HepG2 (cell line): ENCODE measurements around the gene ZCCHC4. TPM values are rescaled to one million over a fixed set of nuclear protein-coding genes. Genes with fewer than 3 reads are reported as not detected.

Source experiments
- ATAC-seq: fragments of 200-7000 bp; cut with Tn5 transposase; 3 replicates; pipeline ENCODE4 v1.9.1; 2020; ENCODE audit warnings: mild to moderate bottlenecking, moderate library complexity
- BruUV-seq: library from RNA; stranded (reverse); fragments of 400-500 nt; replicated peaks from 2 replicates; lab custom pipeline; 2021; lab: Mats Ljungman, UMichigan
- CTCF ChIA-PET: fragments of 300-600 bp; formaldehyde crosslinking; extraction: SDS; loops from one replicate; lab custom pipeline; 2021; ENCODE audit warnings: low total read pairs, inconsistent platforms, low intra/inter-chr PET ratio; lab: Yijun Ruan, JAX
- POLR2A ChIA-PET: fragments of 350-600 bp; sonication (Branson Sonifier 250); formaldehyde crosslinking; loops from one replicate; lab custom pipeline; 2020; ENCODE audit warnings: antibody characterized with exemption, inconsistent platforms; lab: Yijun Ruan, JAX
- DNase-seq: peaks from one replicate; pipeline ENCODE4 v3.0.0-alpha.2; 2015; ENCODE audit warnings: low spot score
- FAIRE-seq: peaks from 3 replicates; lab custom pipeline; 2011; peaks lifted over from hg19 to GRCh38; lab: Jason Lieb, UNC
- H2AFZ ChIP-seq: one replicate; pipeline ENCODE4 v1.6.1; 2011; ENCODE audit warnings: low read length, inconsistent platforms
- H3K27ac ChIP-seq: fragments of 300-600 bp; 3 replicates; pipeline ENCODE4 v1.8.0; 2011; ENCODE audit warnings: mixed run types, mild to moderate bottlenecking, mixed read lengths, low read length, inconsistent platforms; ENCODE audit not compliant: insufficient read depth; ENCODE audit errors: extremely low read length
- H3K27me3 ChIP-seq, 2 experiments: fragments of 200-600 bp in 1 of 2; 2 replicates in 1 of 2; 3 replicates in 1 of 2; pipeline versions ENCODE4 v1.6.0 to v1.8.0; 2011; ENCODE audit warnings: low read length in 2 of 2, mild to moderate bottlenecking in 2 of 2, moderate library complexity in 2 of 2, inconsistent platforms in 1 of 2; ENCODE audit not compliant: insufficient read depth in 2 of 2, control insufficient read depth in 1 of 2
- H3K36me3 ChIP-seq, 2 experiments: fragments of 200-600 bp in 1 of 2; replicated peaks in 1 of 2; 2 replicates in 1 of 2; 3 replicates in 1 of 2; pipeline versions ENCODE4 v1.5.1 to v1.8.0; 2011; ENCODE audit warnings: low read length in 2 of 2, inconsistent platforms in 1 of 2; ENCODE audit not compliant: insufficient read depth in 2 of 2, control insufficient read depth in 1 of 2
- H3K4me1 ChIP-seq: 2 replicates; pipeline ENCODE4 v1.5.1; 2012; ENCODE audit warnings: low read length, inconsistent platforms; ENCODE audit not compliant: insufficient read depth
- H3K4me2 ChIP-seq: 2 replicates; pipeline ENCODE4 v1.6.0; 2011; ENCODE audit warnings: low read depth, low read length, inconsistent platforms
- H3K4me3 ChIP-seq, 3 experiments: fragments of 200-600 bp in 1 of 3; sonication (generic), shearing (Covaris generic) in 1 of 3; replicated peaks in 1 of 3; 2 replicates each; pipeline ENCODE4 v1.5.1; 2011 to 2016; ENCODE audit warnings: low read length in 3 of 3, inconsistent platforms in 2 of 3, low read depth in 2 of 3, mild to moderate bottlenecking in 2 of 3, control low read depth in 1 of 3, mixed read lengths in 1 of 3; ENCODE audit not compliant: insufficient read depth in 1 of 3
- H3K79me2 ChIP-seq: one replicate; pipeline ENCODE4 v1.6.1; 2011; ENCODE audit warnings: low read length, inconsistent platforms; ENCODE audit not compliant: insufficient read depth
- H3K9ac ChIP-seq: 2 replicates; pipeline ENCODE4 v1.6.0; 2011; ENCODE audit warnings: mild to moderate bottlenecking, low read depth, low read length, inconsistent platforms; ENCODE audit not compliant: insufficient read depth
- H3K9me3 ChIP-seq: 2 replicates; pipeline ENCODE4 v1.5.1; 2012; ENCODE audit warnings: mild to moderate bottlenecking, low read length
- H4K20me1 ChIP-seq: 2 replicates; pipeline ENCODE4 v1.6.0; 2011; ENCODE audit warnings: inconsistent platforms, mild to moderate bottlenecking, low read length, moderate library complexity; ENCODE audit not compliant: insufficient read depth
- ATF1 ChIP-seq: IDR thresholded peaks from 2 replicates; pipeline ENCODE4 v1.6.1; 2016; ENCODE audit warnings: mild to moderate bottlenecking, control low read depth
- DNMT3B ChIP-seq: conservative IDR thresholded peaks from 2 replicates; pipeline ENCODE4 v1.6.1; 2016; ENCODE audit warnings: missing biosample characterization, control low read depth
- FIP1L1 ChIP-seq: fragments of 200-400 bp; formaldehyde crosslinking; IDR thresholded peaks from 2 replicates; pipeline ENCODE4 v1.6.1; 2018; ENCODE audit warnings: low read depth, mild to moderate bottlenecking, low read length, moderate library complexity, borderline replicate concordance; ENCODE audit not compliant: insufficient read depth
- MXD1 ChIP-seq: sonication (generic); formaldehyde crosslinking; IDR thresholded peaks from 2 replicates; pipeline ENCODE4 v1.4.0; 2020; ENCODE audit warnings: mild to moderate bottlenecking, missing genetic modification reagents
- RBAK ChIP-seq: sonication (generic); formaldehyde crosslinking; IDR thresholded peaks from 2 replicates; pipeline ENCODE4 v1.5.1; 2020; ENCODE audit warnings: mild to moderate bottlenecking, missing genetic modification reagents
- TEAD3 ChIP-seq: optimal IDR thresholded peaks from 2 replicates; pipeline ENCODE3; 2016; ENCODE audit warnings: borderline replicate concordance
- TFE3 ChIP-seq: IDR thresholded peaks from 2 replicates; pipeline ENCODE4 v1.6.1; 2016
- ZBTB42 ChIP-seq: sonication (generic); formaldehyde crosslinking; IDR thresholded peaks from 2 replicates; pipeline ENCODE4 v1.5.0; 2020; ENCODE audit warnings: mild to moderate bottlenecking, missing genetic modification reagents
- ZFP82 ChIP-seq: sonication (generic); formaldehyde crosslinking; IDR thresholded peaks from 2 replicates; pipeline ENCODE4 v1.5.1; 2020; ENCODE audit warnings: mild to moderate bottlenecking, missing genetic modification reagents, borderline replicate concordance
- ZNF563 ChIP-seq: sonication (generic); formaldehyde crosslinking; IDR thresholded peaks from 2 replicates; pipeline ENCODE4 v1.8.0; 2022; ENCODE audit warnings: mild to moderate bottlenecking, moderate library complexity, missing genetic modification reagents
- ZNF609 ChIP-seq: sonication (generic); formaldehyde crosslinking; IDR thresholded peaks from 2 replicates; pipeline ENCODE4 v1.4.0; 2020; ENCODE audit warnings: mild to moderate bottlenecking, missing genetic modification reagents, borderline replicate concordance
- WGBS: methylation state at CpG from one replicate; pipeline ENCODE4 v1.1.6; 2017; ENCODE audit warnings: low lambda C conversion rate; 5-methylcytosine and 5-hydroxymethylcytosine counted together
- in situ Hi-C: cut with HindIII; loops from 2 replicates; pipeline ENCODE4 v1.10.0; 2017; ENCODE audit warnings: low pct_unique_long_range_greater_than_20kb; ENCODE audit not compliant: extremely low pct_ligation_motif_present
- intact Hi-C: fragments of 100-400 bp; cut with micrococcal nuclease; formaldehyde crosslinking; loops from one replicate; pipeline ENCODE4 v1.10.0; 2022; ENCODE audit not compliant: unreplicated experiment
- polyA plus RNA-seq, 8 experiments: library from polyadenylated mRNA; depleted of rRNA in 3 of 8; stranded (reverse) in 7 of 8; unstranded in 1 of 8; fragments of >200 nt; fragmentation: Illumina TruSeq in 4 of 8; extraction: Trizol in 4 of 8; gene quantifications; 2 replicates each; pipeline versions ENCODE4 v1.2.1 to v1.2.3, GENCODE V29; 2011 to 2016; ENCODE audit warnings: low read depth in 4 of 8, missing spikeins in 1 of 8, mixed read lengths in 1 of 8; ENCODE audit not compliant: insufficient read depth in 1 of 8
- total RNA-seq, 5 experiments: library from RNA; depleted of rRNA; stranded (reverse); fragments of >200 nt; fragmentation: Illumina TruSeq; extraction: Trizol; gene quantifications; 2 replicates each; pipeline ENCODE4 v1.2.3, GENCODE V29; 2016; ENCODE audit warnings: low read depth in 1 of 5

Gene ZCCHC4
- total and polyA plus RNA-seq, 2 of the 13 experiments (the other 11 are each of a cell fraction or from before 2014, with no cell fraction given) = 13.2 to 15.0 TPM

GRCh38 chr4:25346913-25347312 is 34.3 kb downstream of the ZCCHC4 start:
- POLR2A ChIA-PET = no interaction called here
- in situ Hi-C loops (no loop called here), intact Hi-C loops (no loop called here)
- no TSS peak for BruUV-seq
- no peak overlapping the region for H3K27ac ChIP-seq
- no peak overlapping the region for H3K9ac ChIP-seq
- no peaks in the 10 kb centered on the region for H3K27me3 ChIP-seq
- 96% methylated on average over 3 of the region's 3 CpGs for WGBS
- DNase-seq (no peak), FAIRE-seq (no peak), ATAC-seq (no peak)
- H3K4me1 ChIP-seq = no peaks in the 10 kb centered on the region
- no peak overlapping the region for H2AFZ ChIP-seq
- TF ChIP-seq ZNF563 (no peak), ZBTB42 (CRISPR knock-in tag) (no peak), ATF1 (CRISPR knock-in tag) (no peak), MXD1 (CRISPR knock-in tag) (no peak), FIP1L1 (no peak), DNMT3B (CRISPR knock-in tag) (no peak), RBAK (CRISPR knock-in tag) (no peak), TFE3 (CRISPR knock-in tag) (no peak), ZFP82 (no peak), TEAD3 (no peak), ZNF609 (CRISPR knock-in tag) (no peak)
- no peak overlapping the region for H3K4me2 ChIP-seq
- H3K4me3 ChIP-seq = no peak overlapping the region
- CTCF ChIA-PET = no interaction called here
- no peaks in the 10 kb centered on the region for H3K79me2 ChIP-seq
- H3K36me3 ChIP-seq = peaks cover 0 to 20% of the 10 kb centered on the region in 2 experiments; a peak in 3 of 5 replicates
- H3K9me3 ChIP-seq = no peaks in the 10 kb centered on the region
- no peaks in the 10 kb centered on the region for H4K20me1 ChIP-seq
